ENCODE data around the gene CMPK1. TPM values are rescaled to one million over a fixed set of nuclear protein-coding genes. Genes with fewer than 3 reads are reported as not detected.

Gene CMPK1
- total RNA-seq, 1 experiment from 2014 or later = 28.7 TPM

- no peak overlapping the region for H3K23ac ChIP-seq (ENCODE audit: insufficient read length, low read depth, low read length)
- H4K5ac ChIP-seq (ENCODE audit: insufficient read length, low read depth, low read length) = no peak overlapping the region
- H3K23me2 ChIP-seq (ENCODE audit: insufficient read length, low read depth, low read length, poor library complexity, severe bottlenecking) = no peaks in the 10 kb centered on the region
- WGBS (ENCODE audit: extremely low coverage, insufficient read length, low lambda C conversion rate) = no CpG with 5 or more reads among the region's 1 CpG
- Mint-ChIP-seq H3K36me3 (ENCODE audit: insufficient read depth in 1 of 3, low read depth in 3 of 3) (no peaks in the 10 kb centered on the region), H3K27ac (no peak overlapping the region), H3K4me1 (no peaks in the 10 kb centered on the region), H3K27me3 (ENCODE audit: low read depth) (no peaks in the 10 kb centered on the region), H3K9me3 (no peaks in the 10 kb centered on the region), H3K4me3 (no peak overlapping the region)
- H3K9me3 ChIP-seq (ENCODE audit: control insufficient read depth, low read depth, low read length) = no peaks in the 10 kb centered on the region
- H3K4me1 ChIP-seq (ENCODE audit: insufficient read depth, low read length) = no peaks in the 10 kb centered on the region
- no peak overlapping the region for H3K4me2 ChIP-seq (ENCODE audit: insufficient read depth, insufficient read length, low read length)
- no peak overlapping the region for H2BK12ac ChIP-seq (ENCODE audit: insufficient read length, low read depth, low read length)
- no peak overlapping the region for H3K27ac ChIP-seq (ENCODE audit: insufficient read length, low read depth, low read length)
- no peak overlapping the region for H4K91ac ChIP-seq (ENCODE audit: insufficient read length, low read depth, low read length)
- no peaks in the 10 kb centered on the region for H3K27me3 ChIP-seq (ENCODE audit: insufficient read depth, low read length)
- H3K4ac ChIP-seq (ENCODE audit: low read depth, low read length) = no peak overlapping the region
- no peak overlapping the region for H3T11ph ChIP-seq (ENCODE audit: low read length)
- H2AK5ac ChIP-seq (ENCODE audit: insufficient read length, low read length) = no peak overlapping the region
- H2BK120ac ChIP-seq (ENCODE audit: low read depth, low read length, poor library complexity, severe bottlenecking) = no peak overlapping the region
- no peak overlapping the region for H3K18ac ChIP-seq (ENCODE audit: insufficient read length, low read depth, low read length)
- H3K79me1 ChIP-seq (ENCODE audit: insufficient read depth, low read depth, low read length, poor library complexity, severe bottlenecking) = peaks cover 6% of the 10 kb centered on the region
- no peak overlapping the region for H2BK20ac ChIP-seq (ENCODE audit: low read depth, low read length, poor library complexity, severe bottlenecking)
- no peaks in the 10 kb centered on the region for H4K20me1 ChIP-seq (ENCODE audit: control insufficient read depth, insufficient read depth, insufficient read length)
- no peak overlapping the region for H2BK5ac ChIP-seq (ENCODE audit: insufficient read length, low read length)
- no peak overlapping the region for H3K14ac ChIP-seq (ENCODE audit: insufficient read depth, low read length)
- H3K56ac ChIP-seq (ENCODE audit: insufficient read length, low read depth, low read length) = no peak overlapping the region
- no peak overlapping the region for H2BK15ac ChIP-seq (ENCODE audit: low read depth, low read length)
- no peak overlapping the region for H3K9ac ChIP-seq (ENCODE audit: extremely low read depth, insufficient read length, low read length)
- TF ChIP-seq, protein P1, sequence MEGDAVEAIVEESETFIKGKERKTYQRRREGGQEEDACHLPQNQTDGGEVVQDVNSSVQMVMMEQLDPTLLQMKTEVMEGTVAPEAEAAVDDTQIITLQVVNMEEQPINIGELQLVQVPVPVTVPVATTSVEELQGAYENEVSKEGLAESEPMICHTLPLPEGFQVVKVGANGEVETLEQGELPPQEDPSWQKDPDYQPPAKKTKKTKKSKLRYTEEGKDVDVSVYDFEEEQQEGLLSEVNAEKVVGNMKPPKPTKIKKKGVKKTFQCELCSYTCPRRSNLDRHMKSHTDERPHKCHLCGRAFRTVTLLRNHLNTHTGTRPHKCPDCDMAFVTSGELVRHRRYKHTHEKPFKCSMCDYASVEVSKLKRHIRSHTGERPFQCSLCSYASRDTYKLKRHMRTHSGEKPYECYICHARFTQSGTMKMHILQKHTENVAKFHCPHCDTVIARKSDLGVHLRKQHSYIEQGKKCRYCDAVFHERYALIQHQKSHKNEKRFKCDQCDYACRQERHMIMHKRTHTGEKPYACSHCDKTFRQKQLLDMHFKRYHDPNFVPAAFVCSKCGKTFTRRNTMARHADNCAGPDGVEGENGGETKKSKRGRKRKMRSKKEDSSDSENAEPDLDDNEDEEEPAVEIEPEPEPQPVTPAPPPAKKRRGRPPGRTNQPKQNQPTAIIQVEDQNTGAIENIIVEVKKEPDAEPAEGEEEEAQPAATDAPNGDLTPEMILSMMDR (conservative IDR thresholded peaks at IDR 0.05) = no peak
- DNase-seq = no peak
- H3K79me2 ChIP-seq (ENCODE audit: insufficient read depth, low read length) = no peaks in the 10 kb centered on the region
- no peak overlapping the region for H4K8ac ChIP-seq (replicated peaks; ENCODE audit: insufficient read length, low read depth, low read length)
- H2AFZ ChIP-seq (ENCODE audit: low read length) = no peak overlapping the region
Measured at GRCh38 chr1:47362828-47363227, 29.2 kb downstream of the CMPK1 start.

All from H9 (cell line).